HG02973 (cell line): ENCODE measurements around the gene ZNF740.
"Not testable (repeated sequence)": the region's sequence is repeated elsewhere in the genome, so short reads cannot be mapped to it uniquely, and the experiment has no call there.

ENCODE experiments used
- ATAC-seq: cut with Tn5 transposase; IDR thresholded peaks from one replicate; pipeline ENCODE4 v1.9.1; 2021; ENCODE audit warnings: moderate library complexity; ENCODE audit not compliant: unreplicated experiment

ZNF740 gene

GRCh38 chr12:53193985-53194716, 13.6 kb downstream of the ZNF740 start:
- no peak for ATAC-seq

DNA sequence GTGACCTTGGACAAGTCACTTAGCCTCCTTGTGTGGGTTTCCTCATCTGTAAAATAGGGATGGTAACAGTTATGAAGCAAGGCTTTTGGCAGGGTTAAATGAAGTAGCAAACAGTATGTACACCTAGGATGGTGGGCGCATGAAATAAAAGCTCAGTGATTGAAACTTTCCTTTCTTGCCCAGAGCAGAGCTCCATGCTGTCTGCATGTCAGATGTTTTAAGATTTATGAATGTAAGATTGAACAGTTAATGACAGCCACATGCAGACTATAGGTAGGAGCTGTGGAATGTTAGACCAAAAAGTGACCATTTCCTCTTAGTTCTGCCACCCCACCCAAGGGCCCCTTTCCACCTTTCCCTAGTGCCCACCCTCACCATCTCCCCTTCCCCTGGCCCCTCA, 14.5 kb downstream of the ZNF740 start:
- no peak for ATAC-seq

- ATAC-seq, result no peak
Measured at GRCh38 chr12:53195516-53196420, 15.2 kb downstream of the ZNF740 start.

DNA sequence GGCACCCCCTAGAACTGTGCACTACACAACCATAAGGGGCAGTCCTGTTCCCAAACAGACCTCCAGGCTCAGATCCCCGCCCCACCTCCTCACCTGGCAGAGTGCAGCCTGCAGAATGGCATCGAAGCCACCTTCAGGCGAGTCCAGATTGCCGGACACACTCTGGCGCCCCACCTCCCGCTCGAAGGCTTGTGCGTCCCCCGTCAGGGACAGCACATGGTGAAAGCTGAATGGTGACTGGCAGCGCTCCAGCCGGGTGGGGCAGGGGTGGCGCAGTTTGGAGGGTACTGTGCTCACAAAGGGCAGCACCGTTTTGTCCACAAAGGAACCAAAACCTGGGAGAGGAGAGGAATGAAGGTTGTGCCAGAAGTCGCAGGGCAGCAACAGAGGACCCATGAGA, 16.0 kb downstream of the ZNF740 start:
- no peak for ATAC-seq

DNA sequence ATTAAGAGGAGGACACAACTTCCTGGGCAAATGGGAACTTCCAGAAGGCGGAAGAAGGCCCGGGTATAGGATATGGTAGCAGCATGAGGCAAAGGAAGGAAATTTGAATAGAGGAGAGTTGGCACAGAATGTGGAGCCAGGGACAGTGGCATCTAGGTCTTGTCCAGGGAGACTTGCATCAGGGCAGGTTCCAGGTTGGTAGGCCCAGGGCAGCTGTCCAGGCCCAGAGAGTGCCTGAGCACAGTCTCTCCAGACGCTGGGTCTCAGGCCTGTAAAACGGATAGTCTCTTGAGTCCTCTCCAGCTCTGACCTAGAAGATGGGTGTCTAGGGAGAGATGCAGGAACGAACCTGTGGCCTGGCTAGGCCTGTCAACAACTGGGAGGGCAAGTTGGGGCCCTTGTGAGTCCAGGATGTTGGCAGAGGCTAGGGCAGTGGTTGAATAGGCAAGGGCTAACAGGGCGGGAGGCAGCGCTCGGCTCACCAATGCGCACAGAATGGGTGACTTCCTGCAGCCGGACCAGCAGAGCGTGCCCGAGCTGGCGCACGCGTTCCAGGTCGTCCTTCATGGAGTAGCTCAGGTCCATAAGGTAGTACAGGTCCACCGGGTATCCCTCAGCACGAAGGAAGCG, 16.6 kb downstream of the ZNF740 start:
- no peak for ATAC-seq

GRCh38 chr12:53198486-53199110, 18.1 kb downstream of the ZNF740 start:
- ATAC-seq, result no peak

GRCh38 chr12:53199700-53200099, 19.2 kb downstream of the ZNF740 start:
- ATAC-seq, result no peak

DNA sequence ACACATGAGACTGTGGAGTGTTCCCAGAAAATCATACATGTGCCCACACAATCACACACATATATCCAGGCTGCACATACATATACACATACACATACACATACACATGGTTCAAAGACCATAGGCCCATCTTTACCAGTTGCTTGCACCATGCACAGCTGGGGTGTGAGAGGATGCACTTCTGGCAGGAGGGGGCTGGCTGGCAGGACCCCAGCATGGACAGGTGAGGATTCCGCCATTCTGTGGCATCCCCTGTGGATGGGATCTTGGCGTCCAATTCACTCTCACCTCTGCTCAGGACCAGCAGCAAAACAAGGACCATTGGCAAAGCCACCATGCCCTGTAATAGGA, 19.6 kb downstream of the ZNF740 start:
- no peak for ATAC-seq

- no peak for ATAC-seq
Measured at GRCh38 chr12:53200458-53201176, 20.1 kb downstream of the ZNF740 start.

GRCh38 chr12:53201177-53201541, 20.6 kb downstream of the ZNF740 start:
- ATAC-seq, result no peak

- ATAC-seq, result no peak
Measured at GRCh38 chr12:53201639-53202038, 21.1 kb downstream of the ZNF740 start.

GRCh38 chr12:53202316-53202715, 21.8 kb downstream of the ZNF740 start:
- not testable (repeated sequence) for ATAC-seq

DNA sequence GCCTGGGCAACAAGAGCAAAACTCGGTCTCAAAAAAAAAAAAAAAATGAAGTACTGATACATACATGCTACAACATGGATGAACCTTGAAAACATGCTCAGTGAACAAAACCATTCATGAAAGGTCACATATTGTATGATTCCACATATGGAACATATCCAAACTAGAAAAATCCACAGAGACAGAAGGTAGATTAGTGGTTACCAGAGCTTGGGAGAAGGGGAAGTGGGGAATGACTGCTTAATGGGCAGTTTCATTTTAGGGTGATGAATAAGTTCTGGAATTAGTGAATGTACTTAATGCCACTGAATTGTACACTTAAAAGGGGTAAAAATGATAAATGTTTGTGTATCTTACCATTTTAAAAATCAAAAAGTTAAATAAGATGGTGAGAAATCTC, 23.8 kb downstream of the ZNF740 start:
- ATAC-seq, result no peak

DNA sequence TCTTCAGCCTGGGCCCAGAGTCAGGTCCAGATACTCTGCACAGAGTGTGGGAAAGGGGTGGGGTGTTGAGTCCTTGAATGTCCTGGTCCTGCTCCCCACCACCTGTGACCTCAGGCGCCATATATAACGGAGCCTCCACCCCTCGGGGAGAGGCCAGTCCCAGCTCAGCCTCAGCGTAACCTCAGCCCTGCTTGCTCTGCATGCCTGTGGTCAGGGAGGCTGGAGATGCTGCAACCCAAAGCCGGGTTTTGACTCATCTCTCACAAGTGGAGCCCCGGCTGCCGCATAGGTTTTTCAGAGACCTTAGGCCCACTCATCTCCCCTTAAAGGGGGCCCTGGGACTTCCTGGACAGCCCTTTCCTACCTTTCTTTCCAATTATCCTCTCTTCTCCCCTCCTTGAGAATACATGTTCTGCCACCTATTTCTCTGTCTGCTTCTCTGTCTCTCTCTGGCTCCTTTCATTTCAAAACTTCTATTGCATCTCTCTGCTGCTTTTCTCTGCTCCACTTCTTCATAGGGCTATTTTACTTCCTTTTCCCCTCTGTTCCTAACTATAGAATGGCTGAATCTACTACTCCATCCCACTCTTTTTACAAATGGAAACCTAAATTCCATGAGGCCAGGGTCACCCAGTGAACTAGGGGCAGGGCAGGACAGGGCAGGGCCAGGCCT, 25.4 kb downstream of the ZNF740 start:
- peak; percentile 68 for ATAC-seq

DNA sequence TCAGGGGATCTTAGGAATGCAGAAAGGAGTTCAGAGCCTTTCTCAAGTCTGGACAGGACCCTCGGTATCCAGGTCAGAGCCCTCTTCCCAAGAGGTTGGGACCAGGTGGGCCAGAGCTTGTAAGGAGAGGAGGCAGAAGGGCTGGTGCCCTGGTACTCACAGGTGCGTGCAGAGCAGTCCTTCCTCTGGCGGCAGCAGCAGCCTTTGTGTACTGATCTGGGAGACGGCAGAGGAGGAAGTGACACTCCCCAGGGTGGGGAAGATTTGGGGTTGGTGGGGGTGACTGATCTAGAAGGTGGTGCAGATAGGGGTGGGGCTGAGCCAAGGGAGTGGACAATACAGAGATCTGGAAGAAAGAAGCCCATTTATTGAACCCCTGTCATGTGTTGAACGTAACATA, 26.5 kb downstream of the ZNF740 start, which contains the start of gene ITGB7:
Gene ITGB7 (minus strand): TSS at position 210 of the 400 bp plus-strand sequence. CDS start 6,808 bp downstream, outside the sequence.
- ATAC-seq, result peak; percentile 36

- no peak for ATAC-seq
Measured at GRCh38 chr12:53208435-53208834, 27.9 kb downstream of the ZNF740 start.

DNA sequence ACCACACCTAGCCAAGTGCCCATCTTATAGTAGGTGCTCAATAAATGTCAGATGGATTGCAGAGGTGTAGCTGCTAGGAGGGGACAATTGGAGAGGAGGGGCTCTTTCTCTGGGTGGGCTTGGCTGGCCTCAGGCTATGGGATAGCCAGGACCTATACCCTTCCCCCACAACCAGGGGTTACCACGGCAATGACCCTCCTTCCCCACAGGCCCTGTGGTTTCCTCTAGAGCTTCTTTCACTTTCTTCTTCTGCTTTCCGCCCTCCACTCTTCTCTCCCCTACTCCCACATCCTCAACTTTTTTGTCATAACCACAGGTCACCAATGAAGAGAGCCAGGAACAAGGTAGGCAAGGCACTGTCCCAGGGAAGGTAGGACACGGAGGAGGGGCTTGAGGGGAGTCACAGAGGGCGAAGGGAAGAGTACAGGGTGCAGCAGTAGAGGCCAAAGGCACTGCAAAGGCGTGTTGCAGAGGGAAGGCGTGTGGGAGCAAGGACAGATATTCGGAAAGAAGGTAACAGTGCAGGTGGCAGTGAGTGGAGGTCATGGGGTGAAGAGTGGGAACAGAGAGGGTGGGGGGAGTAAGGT, 28.4 kb downstream of the ZNF740 start:
- ATAC-seq, result no peak

DNA sequence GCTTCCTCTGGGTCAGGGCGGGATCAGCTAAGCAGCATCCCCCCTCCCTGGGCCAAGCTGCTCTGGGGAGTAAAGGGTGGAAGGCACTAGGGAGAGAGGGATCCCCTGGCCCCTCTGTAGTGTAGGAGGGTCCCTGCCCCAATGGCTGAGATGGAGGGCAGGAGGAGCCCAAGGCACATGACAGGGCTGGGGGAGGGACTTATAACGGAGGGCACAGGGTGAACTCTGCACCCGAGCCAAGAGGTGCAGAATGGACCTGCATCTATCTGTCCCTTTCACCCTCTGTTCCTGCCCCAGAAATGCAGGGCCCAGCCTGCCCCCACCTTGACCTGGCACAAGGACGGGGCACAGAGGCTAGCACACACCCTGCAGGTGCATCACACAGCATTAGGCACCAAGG, 30.3 kb downstream of the ZNF740 start:
- no peak for ATAC-seq

DNA sequence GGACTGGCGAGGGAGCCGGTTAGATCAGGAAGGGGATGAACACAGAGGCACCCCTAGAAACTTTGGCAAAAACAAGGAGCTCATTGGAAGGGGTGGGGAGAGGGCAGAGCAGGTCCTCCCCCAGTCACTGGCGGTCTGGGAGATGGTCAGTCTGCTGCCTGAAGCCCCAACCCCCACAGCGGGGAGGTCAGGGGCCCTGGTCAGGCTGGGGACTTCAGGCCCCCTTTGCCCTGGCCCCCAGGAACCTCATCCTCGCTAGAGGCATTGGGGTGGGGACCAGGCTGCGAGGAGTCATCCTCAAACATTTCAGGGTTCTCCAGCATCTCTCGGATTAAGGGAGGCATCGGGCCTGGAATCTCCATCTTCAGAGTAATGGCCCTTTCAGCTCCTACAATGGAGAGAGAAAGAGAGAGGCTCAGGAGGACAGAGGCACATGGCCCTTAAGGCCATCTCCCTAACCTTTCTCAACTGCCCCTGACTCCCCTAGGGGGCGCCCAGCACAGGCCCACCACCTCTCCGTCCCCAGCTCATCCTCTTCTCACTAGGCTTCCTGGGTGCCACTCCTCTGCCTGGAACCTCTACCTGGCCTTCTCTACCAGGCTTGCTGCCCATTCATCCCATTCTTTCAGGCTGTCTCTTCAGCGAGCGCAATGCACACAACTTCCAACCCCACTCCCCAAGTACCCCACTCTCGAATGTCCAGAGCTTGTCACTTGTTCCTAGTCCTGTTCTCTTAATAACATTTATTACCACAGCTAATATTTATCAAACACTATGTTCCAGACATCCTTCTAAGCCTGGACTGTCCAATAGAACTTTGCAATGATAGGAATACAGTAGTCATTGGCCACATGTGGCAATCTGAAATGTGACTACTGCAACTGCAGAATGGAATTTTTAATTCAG, 31.2 kb downstream of the ZNF740 start:
- ATAC-seq, result no peak
